SK-N-SH (cell line): ENCODE results near the gene RAB26. TPM values are rescaled to one million over a fixed set of nuclear protein-coding genes. Genes with fewer than 3 reads are reported as not detected.

ENCODE experiments used
- CTCF ChIA-PET: fragments of 300-600, 350-600 bp; formaldehyde crosslinking; extraction: SDS; loops from one replicate; lab custom pipeline; 2021; lab: Yijun Ruan, JAX
- POLR2A ChIA-PET: fragments of 350-600 bp; sonication (Branson Sonifier 250); formaldehyde crosslinking; extraction: SDS; loops from one replicate; lab custom pipeline; 2020; ENCODE audit warnings: antibody characterized with exemption, inconsistent platforms; lab: Yijun Ruan, JAX
- DNase-seq: peaks from one replicate; pipeline ENCODE4 v3.0.0; 2012
- H2AFZ ChIP-seq: fragments of 200-600 bp; sonication (generic); 2 replicates; pipeline ENCODE4 v1.8.1; 2016; ENCODE audit warnings: antibody characterized with exemption, mild to moderate bottlenecking, low read depth
- H3F3A ChIP-seq: fragments of 200-600 bp; sonication (generic); replicated peaks from 2 replicates; pipeline ENCODE3; 2016; ENCODE audit warnings: antibody characterized with exemption, mild to moderate bottlenecking; ENCODE audit not compliant: insufficient read depth
- H3K27ac ChIP-seq, 2 experiments: fragments of 200-500 bp in 1 of 2; fragments of 200-600 bp in 1 of 2; sonication (Bioruptor generic) in 1 of 2; sonication (generic), shearing (Covaris generic) in 1 of 2; 2 replicates each; pipeline versions ENCODE4 v1.5.1 to v1.6.1; 2014 to 2016; ENCODE audit warnings: low read depth in 2 of 2, inconsistent platforms in 1 of 2, low read length in 1 of 2, mild to moderate bottlenecking in 1 of 2, mixed read lengths in 1 of 2
- H3K27me3 ChIP-seq: fragments of 200-600 bp; sonication (generic), shearing (Covaris generic); 2 replicates; pipeline ENCODE4 v1.6.1; 2016; ENCODE audit warnings: mixed run types; ENCODE audit not compliant: insufficient read depth
- H3K36me3 ChIP-seq, 2 experiments: fragments of 200-500 bp in 1 of 2; fragments of 200-600 bp in 1 of 2; sonication (Bioruptor generic) in 1 of 2; sonication (generic) in 1 of 2; replicated peaks in 1 of 2; 2 replicates each; pipeline versions ENCODE3 to v1.5.1; 2014 to 2016; ENCODE audit warnings: low read length in 1 of 2, mild to moderate bottlenecking in 1 of 2; ENCODE audit not compliant: insufficient read depth in 2 of 2, control insufficient read depth in 1 of 2
- H3K4me1 ChIP-seq, 2 experiments: fragments of 200-500 bp in 1 of 2; fragments of 200-600 bp in 1 of 2; sonication (Bioruptor generic) in 1 of 2; sonication (generic), shearing (Covaris generic) in 1 of 2; 2 replicates each; pipeline versions ENCODE4 v1.5.1 to v1.6.1; 2014 to 2016; ENCODE audit warnings: low read depth in 1 of 2, low read length in 1 of 2, mixed run types in 1 of 2; ENCODE audit not compliant: insufficient read depth in 2 of 2, control insufficient read depth in 1 of 2
- H3K4me2 ChIP-seq: fragments of 200-600 bp; sonication (generic), shearing (Covaris generic); 2 replicates; pipeline ENCODE4 v1.6.1; 2017; ENCODE audit warnings: mixed run types
- H3K4me3 ChIP-seq, 2 experiments: fragments of 200-500 bp in 1 of 2; fragments of 200-600 bp in 1 of 2; sonication (Bioruptor generic) in 1 of 2; sonication (generic), shearing (Covaris generic) in 1 of 2; 2 replicates each; pipeline versions ENCODE4 v1.5.1 to v1.8.1; 2014 to 2016; ENCODE audit warnings: low read depth in 2 of 2, inconsistent platforms in 1 of 2, low read length in 1 of 2, mild to moderate bottlenecking in 1 of 2, mixed read lengths in 1 of 2, moderate library complexity in 1 of 2
- H3K79me2 ChIP-seq: fragments of 200-600 bp; sonication (generic); 2 replicates; pipeline ENCODE4 v1.8.1; 2017; ENCODE audit warnings: mild to moderate bottlenecking; ENCODE audit not compliant: insufficient read depth
- H3K9ac ChIP-seq: fragments of 200-600 bp; sonication (generic); 2 replicates; pipeline ENCODE4 v1.6.1; 2017; ENCODE audit warnings: mixed run types
- H3K9me2 ChIP-seq: fragments of 200-600 bp; sonication (generic); 2 replicates; pipeline ENCODE4 v1.6.1; 2017; ENCODE audit warnings: mixed run types
- H3K9me3 ChIP-seq: fragments of 200-600 bp; sonication (generic); 2 replicates; pipeline ENCODE4 v1.6.1; 2017; ENCODE audit warnings: mixed run types, mild to moderate bottlenecking, moderate library complexity
- H4K20me1 ChIP-seq: fragments of 200-600 bp; sonication (generic); 2 replicates; pipeline ENCODE4 v1.6.1; 2017; ENCODE audit warnings: mild to moderate bottlenecking, mixed run types; ENCODE audit not compliant: insufficient read depth
- ELF1 ChIP-seq: IDR thresholded peaks from 2 replicates; pipeline ENCODE4 v1.4.0; 2012
- FOSL2 ChIP-seq: IDR thresholded peaks from 2 replicates; pipeline ENCODE4 v1.4.0; 2012; ENCODE audit warnings: low read depth, mild to moderate bottlenecking, moderate library complexity, borderline replicate concordance
- FOXJ3 ChIP-seq: sonication (generic); formaldehyde crosslinking; IDR thresholded peaks from 2 replicates; pipeline ENCODE4 v1.5.1; 2020; ENCODE audit warnings: mild to moderate bottlenecking, missing genetic modification reagents
- GATA2 ChIP-seq: sonication (generic); formaldehyde crosslinking; IDR thresholded peaks from 2 replicates; pipeline ENCODE4 v1.5.0; 2020; ENCODE audit warnings: mild to moderate bottlenecking, missing genetic modification reagents
- NFIC ChIP-seq: IDR thresholded peaks from 2 replicates; pipeline ENCODE4 v1.4.0; 2012; ENCODE audit warnings: borderline replicate concordance
- POLR2AphosphoS5 ChIP-seq: IDR thresholded peaks from 2 replicates; pipeline ENCODE4 v1.6.1; 2012; ENCODE audit warnings: low read depth, low read length
- RAD21 ChIP-seq: IDR thresholded peaks from 2 replicates; pipeline ENCODE4 v1.6.1; 2012; ENCODE audit warnings: mild to moderate bottlenecking, low read length
- RCOR1 ChIP-seq: fragments of 150-350 bp; IDR thresholded peaks from 2 replicates; pipeline ENCODE4 v1.6.1; 2017; ENCODE audit warnings: antibody characterized with exemption, low read length
- RFX5 ChIP-seq: IDR thresholded peaks from 2 replicates; pipeline ENCODE4 v1.6.1; 2012; ENCODE audit warnings: mild to moderate bottlenecking, improper control_type of control experiment, low read length
- YY1 ChIP-seq: IDR thresholded peaks from 2 replicates; pipeline ENCODE4 v1.4.0; 2012; ENCODE audit warnings: low read depth, mild to moderate bottlenecking
- whole genome bisulfite sequencing: methylation state at CpG from one replicate; pipeline ENCODE4 v1.1.6; 2017; ENCODE audit warnings: low lambda C conversion rate; 5-methylcytosine and 5-hydroxymethylcytosine counted together
- polyA plus RNA-seq, 3 experiments: library from polyadenylated mRNA; depleted of rRNA; stranded (reverse); fragments of >200 nt; gene quantifications; 2 replicates each; pipeline ENCODE4 v1.2.3, GENCODE V29; 2012
- TF ChIP-seq, protein P1 (sequence below): IDR thresholded peaks from 2 replicates; pipeline ENCODE4 v1.4.0; 2012; ENCODE audit warnings: low read depth
- TF ChIP-seq, protein P2 (sequence below): IDR thresholded peaks from 2 replicates; pipeline ENCODE4; 2012
- TF ChIP-seq, protein P3 (sequence below): IDR thresholded peaks from 2 replicates; pipeline ENCODE4 v1.6.1; 2012; ENCODE audit warnings: mild to moderate bottlenecking, low read depth, low read length, moderate library complexity
- TF ChIP-seq, protein P4 (sequence below): IDR thresholded peaks from 2 replicates; pipeline ENCODE4 v1.4.0; 2012; ENCODE audit warnings: low read depth, borderline replicate concordance

RAB26 gene
- polyA plus RNA-seq, 1 of the 3 experiments (the other 2 are of a cell fraction), result 14.3 TPM

DNA sequence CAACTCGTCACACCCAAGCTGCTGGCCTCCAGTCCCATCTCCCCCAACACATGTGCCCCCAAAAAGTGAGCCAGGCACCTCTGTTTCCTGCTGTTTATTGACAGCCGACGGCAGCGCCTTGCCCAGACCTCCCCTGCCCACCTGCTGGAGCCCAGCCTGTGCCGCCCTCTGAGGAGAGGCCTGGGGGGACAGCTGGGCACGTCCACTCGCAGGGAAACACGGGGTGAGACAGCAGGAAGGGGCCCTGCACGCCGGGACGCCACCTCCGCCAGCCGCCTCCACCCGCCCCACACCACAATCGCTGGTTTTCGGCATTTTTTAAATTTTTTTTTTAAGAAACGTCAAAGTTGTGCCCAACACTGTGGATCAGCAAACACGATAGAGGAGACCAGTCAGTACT, 28.7 kb downstream of the RAB26 start (continued):
- TF ChIP-seq FOSL2 (no peak), FOXJ3 (CRISPR knock-in tag) (no peak)
- TF ChIP-seq, protein P1, sequence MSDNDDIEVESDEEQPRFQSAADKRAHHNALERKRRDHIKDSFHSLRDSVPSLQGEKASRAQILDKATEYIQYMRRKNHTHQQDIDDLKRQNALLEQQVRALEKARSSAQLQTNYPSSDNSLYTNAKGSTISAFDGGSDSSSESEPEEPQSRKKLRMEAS, result no peak
- TF ChIP-seq, protein P2, sequence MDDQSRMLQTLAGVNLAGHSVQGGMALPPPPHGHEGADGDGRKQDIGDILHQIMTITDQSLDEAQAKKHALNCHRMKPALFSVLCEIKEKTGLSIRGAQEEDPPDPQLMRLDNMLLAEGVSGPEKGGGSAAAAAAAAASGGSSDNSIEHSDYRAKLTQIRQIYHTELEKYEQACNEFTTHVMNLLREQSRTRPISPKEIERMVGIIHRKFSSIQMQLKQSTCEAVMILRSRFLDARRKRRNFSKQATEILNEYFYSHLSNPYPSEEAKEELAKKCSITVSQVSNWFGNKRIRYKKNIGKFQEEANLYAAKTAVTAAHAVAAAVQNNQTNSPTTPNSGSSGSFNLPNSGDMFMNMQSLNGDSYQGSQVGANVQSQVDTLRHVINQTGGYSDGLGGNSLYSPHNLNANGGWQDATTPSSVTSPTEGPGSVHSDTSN, result no peak
- TF ChIP-seq, protein P3, sequence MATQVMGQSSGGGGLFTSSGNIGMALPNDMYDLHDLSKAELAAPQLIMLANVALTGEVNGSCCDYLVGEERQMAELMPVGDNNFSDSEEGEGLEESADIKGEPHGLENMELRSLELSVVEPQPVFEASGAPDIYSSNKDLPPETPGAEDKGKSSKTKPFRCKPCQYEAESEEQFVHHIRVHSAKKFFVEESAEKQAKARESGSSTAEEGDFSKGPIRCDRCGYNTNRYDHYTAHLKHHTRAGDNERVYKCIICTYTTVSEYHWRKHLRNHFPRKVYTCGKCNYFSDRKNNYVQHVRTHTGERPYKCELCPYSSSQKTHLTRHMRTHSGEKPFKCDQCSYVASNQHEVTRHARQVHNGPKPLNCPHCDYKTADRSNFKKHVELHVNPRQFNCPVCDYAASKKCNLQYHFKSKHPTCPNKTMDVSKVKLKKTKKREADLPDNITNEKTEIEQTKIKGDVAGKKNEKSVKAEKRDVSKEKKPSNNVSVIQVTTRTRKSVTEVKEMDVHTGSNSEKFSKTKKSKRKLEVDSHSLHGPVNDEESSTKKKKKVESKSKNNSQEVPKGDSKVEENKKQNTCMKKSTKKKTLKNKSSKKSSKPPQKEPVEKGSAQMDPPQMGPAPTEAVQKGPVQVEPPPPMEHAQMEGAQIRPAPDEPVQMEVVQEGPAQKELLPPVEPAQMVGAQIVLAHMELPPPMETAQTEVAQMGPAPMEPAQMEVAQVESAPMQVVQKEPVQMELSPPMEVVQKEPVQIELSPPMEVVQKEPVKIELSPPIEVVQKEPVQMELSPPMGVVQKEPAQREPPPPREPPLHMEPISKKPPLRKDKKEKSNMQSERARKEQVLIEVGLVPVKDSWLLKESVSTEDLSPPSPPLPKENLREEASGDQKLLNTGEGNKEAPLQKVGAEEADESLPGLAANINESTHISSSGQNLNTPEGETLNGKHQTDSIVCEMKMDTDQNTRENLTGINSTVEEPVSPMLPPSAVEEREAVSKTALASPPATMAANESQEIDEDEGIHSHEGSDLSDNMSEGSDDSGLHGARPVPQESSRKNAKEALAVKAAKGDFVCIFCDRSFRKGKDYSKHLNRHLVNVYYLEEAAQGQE, result no peak
- TF ChIP-seq, protein P4, sequence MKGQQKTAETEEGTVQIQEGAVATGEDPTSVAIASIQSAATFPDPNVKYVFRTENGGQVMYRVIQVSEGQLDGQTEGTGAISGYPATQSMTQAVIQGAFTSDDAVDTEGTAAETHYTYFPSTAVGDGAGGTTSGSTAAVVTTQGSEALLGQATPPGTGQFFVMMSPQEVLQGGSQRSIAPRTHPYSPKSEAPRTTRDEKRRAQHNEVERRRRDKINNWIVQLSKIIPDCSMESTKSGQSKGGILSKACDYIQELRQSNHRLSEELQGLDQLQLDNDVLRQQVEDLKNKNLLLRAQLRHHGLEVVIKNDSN, result no peak

DNA sequence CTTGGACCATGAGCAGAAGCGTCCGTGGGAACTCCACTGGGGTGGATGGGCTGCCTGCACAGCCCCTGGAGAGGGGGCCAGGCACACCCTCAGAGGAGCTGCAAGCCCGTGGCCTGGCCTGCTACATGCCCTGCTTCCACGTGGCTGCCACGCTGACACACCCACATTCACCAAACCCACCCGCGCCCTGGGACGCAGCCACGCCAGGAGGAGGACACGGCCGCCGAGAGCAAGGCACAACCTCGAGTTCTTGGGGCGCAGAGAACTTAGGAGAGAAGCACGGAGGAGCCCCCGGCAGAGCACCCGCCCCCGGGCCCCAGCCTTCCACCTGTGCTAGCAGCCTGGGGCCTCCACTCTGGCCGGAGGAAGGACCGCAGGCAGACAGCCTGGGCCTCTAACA, 29.1 kb downstream of the RAB26 start:
- no peaks in the 10 kb centered on the region for H3K27me3 ChIP-seq
- no peaks in the 10 kb centered on the region for H4K20me1 ChIP-seq
- CTCF ChIA-PET, result interaction anchor here (1.0 kb wide), 1 partner anchor 24 kb away, joined by 3 read pairs; no protein-coding TSS in a partner anchor
- H3K9me3 ChIP-seq, result no peaks in the 10 kb centered on the region
- WGBS, result 95% methylated on average over 9 of the region's 20 CpGs
- no peaks in the 10 kb centered on the region for H3K79me2 ChIP-seq
- no peaks in the 10 kb centered on the region for H3K4me1 ChIP-seq
- H3K36me3 ChIP-seq, result peaks cover 0 to 49% of the 10 kb centered on the region in 2 experiments
- H3K9me2 ChIP-seq, result no peaks in the 10 kb centered on the region
- H3K4me2 ChIP-seq, result no peak overlapping the region
- H2AFZ ChIP-seq, result no peak overlapping the region
- no peak overlapping the region for H3K4me3 ChIP-seq
- H3F3A ChIP-seq, result no peaks in the 10 kb centered on the region
- TF ChIP-seq ELF1 (no peak), POLR2AphosphoS5 (no peak), YY1 (no peak), RFX5 (no peak), RCOR1 (no peak), GATA2 (CRISPR knock-in tag) (no peak), NFIC (no peak), RAD21 (no peak)
- TF ChIP-seq, protein P2, result no peak
- POLR2A ChIA-PET, result no interaction called here
- H3K27ac ChIP-seq, result no peak overlapping the region
- no peak overlapping the region for H3K9ac ChIP-seq
- no peak for DNase-seq
